ENCODE results near the gene TIMM17A. TPM values are rescaled to one million over a fixed set of nuclear protein-coding genes. Genes with fewer than 3 reads are reported as not detected.

TIMM17A gene
- total RNA-seq: 119 and 122 TPM in 2 replicates

GRCh38 chr1:201955009-201955728 is at the start of gene TIMM17A:
TIMM17A (plus strand) TSS chr1:201955503; CDS start chr1:201955527, 24 bp downstream.
- intact Hi-C loops (cut with micrococcal nuclease): loop anchor here (1.0 to 5.0 kb wide), 3 partner anchors 27 to 126 kb away; partner anchors contain the start of genes IPO9 and RNPEP

GRCh38 chr1:201906336-201906735 is 49.0 kb upstream of the TIMM17A start:
- Mint-ChIP-seq H3K27me3 (peaks cover 6% of the 10 kb centered on the region), H3K9me3 (no peaks in the 10 kb centered on the region), H3K4me1 (peaks cover 4% of the 10 kb centered on the region), H3K36me3 (ENCODE audit: low read depth) (no peaks in the 10 kb centered on the region), H3K4me3 (no peak overlapping the region), H3K27ac (no peak overlapping the region)
- intact Hi-C loops (cut with micrococcal nuclease): no loop called here
- DNase-seq: no peak

More at GRCh38 chr1:201955009-201955728, at the start of gene TIMM17A:
- Mint-ChIP-seq H3K36me3 (ENCODE audit: low read depth) (peaks cover 30% of the 10 kb centered on the region), H3K27ac (peak within 1 kb of the TSS; percentile 93), H3K9me3 (no peaks in the 10 kb centered on the region), H3K27me3 (peaks cover 2% of the 10 kb centered on the region), H3K4me1 (peaks cover 16% of the 10 kb centered on the region), H3K4me3 (peak within 1 kb of the TSS; percentile 100)
- peak; percentile 99 for DNase-seq

GRCh38 chr1:201907621-201908020 is 47.7 kb upstream of the TIMM17A start:
- Mint-ChIP-seq H3K4me3 (no peak overlapping the region), H3K4me1 (peaks cover 4% of the 10 kb centered on the region), H3K27ac (no peak overlapping the region), H3K36me3 (ENCODE audit: low read depth) (no peaks in the 10 kb centered on the region), H3K27me3 (peaks cover 6% of the 10 kb centered on the region), H3K9me3 (no peaks in the 10 kb centered on the region)
- intact Hi-C loops (cut with micrococcal nuclease): no loop called here
- no peak for DNase-seq

- H3K36me3 Mint-ChIP-seq (ENCODE audit: low read depth): no peaks in the 10 kb centered on the region
- no peak for DNase-seq
- H3K4me3 Mint-ChIP-seq: no peak overlapping the region
- intact Hi-C loops (cut with micrococcal nuclease): no loop called here
- no peaks in the 10 kb centered on the region for H3K9me3 Mint-ChIP-seq
- H3K27ac Mint-ChIP-seq: no peak overlapping the region
- peaks cover 10% of the 10 kb centered on the region for H3K27me3 Mint-ChIP-seq
- H3K4me1 Mint-ChIP-seq: no peaks in the 10 kb centered on the region
These were observed 43.3 kb upstream of the TIMM17A start for GRCh38 chr1:201911826-201912571.

- no peak for DNase-seq
- no peaks in the 10 kb centered on the region for H3K9me3 Mint-ChIP-seq
- H3K4me1 Mint-ChIP-seq: no peaks in the 10 kb centered on the region
- intact Hi-C loops (cut with micrococcal nuclease): no loop called here
- no peak overlapping the region for H3K4me3 Mint-ChIP-seq
- H3K36me3 Mint-ChIP-seq (ENCODE audit: low read depth): no peaks in the 10 kb centered on the region
- H3K27ac Mint-ChIP-seq: no peak overlapping the region
- H3K27me3 Mint-ChIP-seq: peaks cover 10% of the 10 kb centered on the region
These were observed 42.5 kb upstream of the TIMM17A start for GRCh38 chr1:201912832-201913231.

- intact Hi-C loops (cut with micrococcal nuclease): no loop called here
- H3K27ac Mint-ChIP-seq: no peak overlapping the region
- H3K4me1 Mint-ChIP-seq: no peaks in the 10 kb centered on the region
- peaks cover 12% of the 10 kb centered on the region for H3K27me3 Mint-ChIP-seq
- DNase-seq: no peak
- H3K9me3 Mint-ChIP-seq: no peaks in the 10 kb centered on the region
- no peak overlapping the region for H3K4me3 Mint-ChIP-seq
- H3K36me3 Mint-ChIP-seq (ENCODE audit: low read depth): no peaks in the 10 kb centered on the region
These were observed 40.7 kb upstream of the TIMM17A start for GRCh38 chr1:201914456-201915235.

GRCh38 chr1:201916649-201917249 is 38.6 kb upstream of the TIMM17A start:
- no peaks in the 10 kb centered on the region for H3K36me3 Mint-ChIP-seq (ENCODE audit: low read depth)
- H3K27me3 Mint-ChIP-seq: peaks cover 11% of the 10 kb centered on the region
- H3K9me3 Mint-ChIP-seq: no peaks in the 10 kb centered on the region
- H3K27ac Mint-ChIP-seq: no peak overlapping the region
- intact Hi-C loops (cut with micrococcal nuclease): no loop called here
- no peak for DNase-seq
- no peaks in the 10 kb centered on the region for H3K4me1 Mint-ChIP-seq
- no peak overlapping the region for H3K4me3 Mint-ChIP-seq

- H3K9me3 Mint-ChIP-seq: no peaks in the 10 kb centered on the region
- H3K4me1 Mint-ChIP-seq: no peaks in the 10 kb centered on the region
- no peak for DNase-seq
- intact Hi-C loops (cut with micrococcal nuclease): no loop called here
- H3K27me3 Mint-ChIP-seq: peaks cover 11% of the 10 kb centered on the region
- H3K36me3 Mint-ChIP-seq (ENCODE audit: low read depth): no peaks in the 10 kb centered on the region
- H3K4me3 Mint-ChIP-seq: no peak overlapping the region
- H3K27ac Mint-ChIP-seq: no peak overlapping the region
These were observed 37.8 kb upstream of the TIMM17A start for GRCh38 chr1:201917362-201918033.

GRCh38 chr1:201918343-201918742 is 37.0 kb upstream of the TIMM17A start:
- Mint-ChIP-seq H3K4me1 (no peaks in the 10 kb centered on the region), H3K9me3 (no peaks in the 10 kb centered on the region), H3K4me3 (no peak overlapping the region), H3K27me3 (peaks cover 11% of the 10 kb centered on the region), H3K27ac (no peak overlapping the region), H3K36me3 (ENCODE audit: low read depth) (no peaks in the 10 kb centered on the region)
- DNase-seq: no peak
- intact Hi-C loops (cut with micrococcal nuclease): no loop called here

GRCh38 chr1:201921952-201922558 is 33.2 kb upstream of the TIMM17A start:
- H3K4me1 Mint-ChIP-seq: no peaks in the 10 kb centered on the region
- DNase-seq: no peak
- intact Hi-C loops (cut with micrococcal nuclease): no loop called here
- no peaks in the 10 kb centered on the region for H3K36me3 Mint-ChIP-seq (ENCODE audit: low read depth)
- no peaks in the 10 kb centered on the region for H3K9me3 Mint-ChIP-seq
- H3K4me3 Mint-ChIP-seq: no peak overlapping the region
- no peak overlapping the region for H3K27ac Mint-ChIP-seq
- peaks cover 11% of the 10 kb centered on the region for H3K27me3 Mint-ChIP-seq

GRCh38 chr1:201925301-201925567 is 30.1 kb upstream of the TIMM17A start:
- peaks cover 6% of the 10 kb centered on the region for H3K27me3 Mint-ChIP-seq
- H3K4me1 Mint-ChIP-seq: no peaks in the 10 kb centered on the region
- H3K27ac Mint-ChIP-seq: no peak overlapping the region
- intact Hi-C loops (cut with micrococcal nuclease): no loop called here
- H3K36me3 Mint-ChIP-seq (ENCODE audit: low read depth): no peaks in the 10 kb centered on the region
- no peaks in the 10 kb centered on the region for H3K9me3 Mint-ChIP-seq
- no peak for DNase-seq
- H3K4me3 Mint-ChIP-seq: no peak overlapping the region

GRCh38 chr1:201925981-201926645 is 29.2 kb upstream of the TIMM17A start:
- no peaks in the 10 kb centered on the region for H3K4me1 Mint-ChIP-seq
- no peak overlapping the region for H3K27ac Mint-ChIP-seq
- no peaks in the 10 kb centered on the region for H3K9me3 Mint-ChIP-seq
- H3K4me3 Mint-ChIP-seq: no peak overlapping the region
- no peaks in the 10 kb centered on the region for H3K36me3 Mint-ChIP-seq (ENCODE audit: low read depth)
- intact Hi-C loops (cut with micrococcal nuclease): no loop called here
- H3K27me3 Mint-ChIP-seq: peaks cover 6% of the 10 kb centered on the region
- no peak for DNase-seq

GRCh38 chr1:201928266-201928665 is 27.0 kb upstream of the TIMM17A start:
- Mint-ChIP-seq H3K27ac (no peak overlapping the region), H3K4me3 (no peak overlapping the region), H3K36me3 (ENCODE audit: low read depth) (no peaks in the 10 kb centered on the region), H3K9me3 (no peaks in the 10 kb centered on the region), H3K27me3 (peaks cover 7% of the 10 kb centered on the region), H3K4me1 (no peaks in the 10 kb centered on the region)
- no peak for DNase-seq
- intact Hi-C loops (cut with micrococcal nuclease): no loop called here
